HCT116 (cell line): ENCODE data around the gene CHI3L2. TPM values are rescaled to one million over a fixed set of nuclear protein-coding genes. Genes with fewer than 3 reads are reported as not detected.

Experiments used
- ATAC-seq: fragments of 200-7000 bp; cut with Tn5 transposase; 2 replicates; pipeline ENCODE4 v1.9.1; 2020; ENCODE audit warnings: mild to moderate bottlenecking, moderate library complexity
- BruUV-seq: library from RNA; stranded (reverse); fragments of 400-500 nt; replicated peaks from 2 replicates; lab custom pipeline; 2021; lab: Mats Ljungman, UMichigan
- CTCF ChIA-PET: fragments of 300-600 bp; sonication (Branson Sonifier 250); formaldehyde crosslinking; loops from one replicate; lab custom pipeline; 2021; ENCODE audit warnings: antibody characterized with exemption; lab: Charles Lee
- POLR2A ChIA-PET: fragments of 300-600, 350-600 bp; sonication (Branson Sonifier 250); formaldehyde crosslinking; loops from one replicate; lab custom pipeline; 2021; ENCODE audit warnings: antibody characterized with exemption; lab: Charles Lee
- RAD21 ChIA-PET, 2 experiments: fragments of 300-600 bp; sonication (Branson Sonifier 250); formaldehyde crosslinking; loops; one replicate each; lab custom pipeline; 2023; ENCODE audit warnings: low total read pairs in 2 of 2; ENCODE audit not compliant: uncharacterized antibody in 2 of 2, unreplicated experiment in 2 of 2, low non-redundant PET in 1 of 2; lab: Charles Lee
- DNase-seq: peaks from one replicate; pipeline ENCODE4 v3.0.0-alpha.2; 2010; ENCODE audit warnings: low read depth, low spot score
- H2AFZ ChIP-seq: fragments of 200-600 bp; shearing (Covaris generic), sonication (generic); 2 replicates; pipeline ENCODE4 v1.6.1; 2017; ENCODE audit warnings: low read depth, mixed run types, mixed read lengths, antibody characterized with exemption, low read length; ENCODE audit not compliant: poor library complexity, severe bottlenecking
- H3K27ac ChIP-seq: 2 replicates; pipeline ENCODE4 v1.5.1; 2012; ENCODE audit warnings: low read depth, low read length
- H3K27me3 ChIP-seq: fragments of 200-600 bp; sonication (generic); 2 replicates; pipeline ENCODE4 v1.6.1; 2016; ENCODE audit warnings: mixed run types, low read length, mixed read lengths; ENCODE audit not compliant: insufficient read depth
- H3K36me3 ChIP-seq, 2 experiments: fragments of 200-500 bp in 1 of 2; fragments of 200-600 bp in 1 of 2; sonication (Bioruptor generic) in 1 of 2; sonication (generic) in 1 of 2; 2 replicates each; pipeline versions ENCODE4 v1.5.1 to v1.6.1; 2014 to 2016; ENCODE audit warnings: low read length in 2 of 2, inconsistent platforms in 1 of 2, mixed read lengths in 1 of 2, mixed run types in 1 of 2; ENCODE audit not compliant: insufficient read depth in 2 of 2, control insufficient read depth in 1 of 2
- H3K4me1 ChIP-seq, 2 experiments: fragments of 200-600 bp in 1 of 2; sonication (generic) in 1 of 2; 2 replicates each; pipeline versions ENCODE4 v1.5.1 to v1.6.1; 2012 to 2017; ENCODE audit warnings: low read length in 2 of 2, inconsistent platforms in 1 of 2, mild to moderate bottlenecking in 1 of 2, mixed read lengths in 1 of 2, mixed run types in 1 of 2, moderate library complexity in 1 of 2; ENCODE audit not compliant: insufficient read depth in 2 of 2, control insufficient read depth in 1 of 2
- H3K4me2 ChIP-seq: fragments of 200-600 bp; sonication (generic); 2 replicates; pipeline ENCODE4 v1.6.1; 2017; ENCODE audit warnings: mixed run types, low read length, mixed read lengths
- H3K4me3 ChIP-seq, 2 experiments: fragments of 200-600 bp in 1 of 2; sonication (generic) in 1 of 2; replicated peaks in 1 of 2; 2 replicates each; pipeline ENCODE4 v1.5.1; 2011 to 2016; ENCODE audit warnings: low read length in 2 of 2, control low read depth in 1 of 2, low read depth in 1 of 2, mild to moderate bottlenecking in 1 of 2, mixed read lengths in 1 of 2, mixed run types in 1 of 2
- H3K79me2 ChIP-seq: fragments of 200-600 bp; sonication (generic); 2 replicates; pipeline ENCODE4 v1.6.1; 2017; ENCODE audit warnings: mild to moderate bottlenecking, mixed run types, low read length, moderate library complexity, mixed read lengths; ENCODE audit not compliant: insufficient read depth
- H3K9ac ChIP-seq: fragments of 200-600 bp; sonication (generic); 2 replicates; pipeline ENCODE4 v1.6.1; 2016; ENCODE audit warnings: low read length, mixed read lengths
- H3K9me2 ChIP-seq: fragments of 200-600 bp; sonication (generic), shearing (Covaris generic); 2 replicates; pipeline ENCODE4 v1.6.1; 2017; ENCODE audit warnings: mixed run types, mild to moderate bottlenecking, moderate library complexity; ENCODE audit not compliant: insufficient read depth
- H3K9me3 ChIP-seq, 2 experiments: fragments of 200-500 bp in 1 of 2; fragments of 200-600 bp in 1 of 2; sonication (Bioruptor generic) in 1 of 2; sonication (generic) in 1 of 2; 2 replicates each; pipeline ENCODE4 v1.6.1; 2014 to 2017; ENCODE audit warnings: low read length in 2 of 2, mixed read lengths in 2 of 2, inconsistent platforms in 1 of 2, low read depth in 1 of 2, mild to moderate bottlenecking in 1 of 2, mixed run types in 1 of 2, moderate library complexity in 1 of 2; ENCODE audit not compliant: control insufficient read depth in 1 of 2, insufficient read depth in 1 of 2
- H4K20me1 ChIP-seq: fragments of 200-600 bp; sonication (generic), shearing (Covaris generic); 2 replicates; pipeline ENCODE4 v1.6.1; 2017; ENCODE audit warnings: mixed run types, mild to moderate bottlenecking, moderate library complexity; ENCODE audit not compliant: insufficient read depth
- ATF3 ChIP-seq: IDR thresholded peaks from 2 replicates; pipeline ENCODE4 v1.6.1; 2012
- CTCF ChIP-seq, 3 experiments: fragments of 200-600 bp in 1 of 3; sonication (generic) in 1 of 3; IDR thresholded peaks in 2 of 3; conservative IDR thresholded peaks in 1 of 3; 2 replicates each; pipeline ENCODE4 v1.5.1; 2012 to 2017; ENCODE audit warnings: low read depth in 2 of 3, low read length in 2 of 3, antibody characterized with exemption in 1 of 3, borderline replicate concordance in 1 of 3, control low read depth in 1 of 3, mild to moderate bottlenecking in 1 of 3, mixed read lengths in 1 of 3, mixed run types in 1 of 3, moderate library complexity in 1 of 3; ENCODE audit not compliant: insufficient read depth in 1 of 3
- EZH2phosphoT487 ChIP-seq: fragments of 200-600 bp; IDR thresholded peaks from 2 replicates; pipeline ENCODE4 v1.6.1; 2018; ENCODE audit warnings: antibody characterized with exemption, borderline replicate concordance
- FOSL1 ChIP-seq: IDR thresholded peaks from 2 replicates; pipeline ENCODE4 v1.6.1; 2012; ENCODE audit warnings: low read depth
- POLR2A ChIP-seq: IDR thresholded peaks from 2 replicates; pipeline ENCODE4 v1.7.0; 2011; ENCODE audit warnings: borderline replicate concordance; ENCODE audit not compliant: insufficient read depth, insufficient read length; ENCODE audit errors: extremely low read depth
- POLR2AphosphoS5 ChIP-seq: IDR thresholded peaks from 2 replicates; pipeline ENCODE4 v1.6.1; 2011; ENCODE audit warnings: mild to moderate bottlenecking, low read depth, low read length, moderate library complexity
- SP1 ChIP-seq: IDR thresholded peaks from 2 replicates; pipeline ENCODE4 v1.6.1; 2012; ENCODE audit warnings: low read depth
- intact Hi-C: fragments of 100-400 bp; cut with micrococcal nuclease; formaldehyde crosslinking; loops from 2 replicates; pipeline ENCODE4 v1.10.0; 2022
- total RNA-seq: library from RNA; stranded (reverse); gene quantifications from one replicate; pipeline ENCODE4 v1.2.1, GENCODE V29; 2021; ENCODE audit not compliant: unreplicated experiment
- TF ChIP-seq, protein P1 (sequence below): IDR thresholded peaks from 2 replicates; pipeline ENCODE4 v1.6.1; 2012; ENCODE audit warnings: low read depth

The CHI3L2 gene
- total RNA-seq, 1 experiment from 2014 or later, result not detected

GRCh38 chr1:111204983-111205713 lies 22.4 kb upstream of the CHI3L2 start:
- ATAC-seq (no peak), DNase-seq (no peak)
- Histone ChIP-seq H3K4me3 (peak overlapping the region; percentile 56 to 66; a peak in 1 of 4 replicates), H3K79me2 (peaks cover 34% of the 10 kb centered on the region), H2AFZ (no peak overlapping the region), H3K36me3 (no peaks in the 10 kb centered on the region), H3K4me2 (peak overlapping the region; percentile 97), H3K9me2 (no peaks in the 10 kb centered on the region), H3K4me1 (peaks cover 34 to 51% of the 10 kb centered on the region in 2 experiments), H4K20me1 (no peaks in the 10 kb centered on the region), H3K27ac (no peak overlapping the region; the same call in 1 of the 2 replicates), H3K27me3 (no peaks in the 10 kb centered on the region), H3K9ac (no peak overlapping the region), H3K9me3 (no peaks in the 10 kb centered on the region)
- ChIA-PET CTCF (no interaction called here), POLR2A (no interaction called here), RAD21 (no interaction called here)
- BruUV-seq, result no TSS peak
- TF ChIP-seq POLR2A, result no peak
- TF ChIP-seq, protein P1, sequence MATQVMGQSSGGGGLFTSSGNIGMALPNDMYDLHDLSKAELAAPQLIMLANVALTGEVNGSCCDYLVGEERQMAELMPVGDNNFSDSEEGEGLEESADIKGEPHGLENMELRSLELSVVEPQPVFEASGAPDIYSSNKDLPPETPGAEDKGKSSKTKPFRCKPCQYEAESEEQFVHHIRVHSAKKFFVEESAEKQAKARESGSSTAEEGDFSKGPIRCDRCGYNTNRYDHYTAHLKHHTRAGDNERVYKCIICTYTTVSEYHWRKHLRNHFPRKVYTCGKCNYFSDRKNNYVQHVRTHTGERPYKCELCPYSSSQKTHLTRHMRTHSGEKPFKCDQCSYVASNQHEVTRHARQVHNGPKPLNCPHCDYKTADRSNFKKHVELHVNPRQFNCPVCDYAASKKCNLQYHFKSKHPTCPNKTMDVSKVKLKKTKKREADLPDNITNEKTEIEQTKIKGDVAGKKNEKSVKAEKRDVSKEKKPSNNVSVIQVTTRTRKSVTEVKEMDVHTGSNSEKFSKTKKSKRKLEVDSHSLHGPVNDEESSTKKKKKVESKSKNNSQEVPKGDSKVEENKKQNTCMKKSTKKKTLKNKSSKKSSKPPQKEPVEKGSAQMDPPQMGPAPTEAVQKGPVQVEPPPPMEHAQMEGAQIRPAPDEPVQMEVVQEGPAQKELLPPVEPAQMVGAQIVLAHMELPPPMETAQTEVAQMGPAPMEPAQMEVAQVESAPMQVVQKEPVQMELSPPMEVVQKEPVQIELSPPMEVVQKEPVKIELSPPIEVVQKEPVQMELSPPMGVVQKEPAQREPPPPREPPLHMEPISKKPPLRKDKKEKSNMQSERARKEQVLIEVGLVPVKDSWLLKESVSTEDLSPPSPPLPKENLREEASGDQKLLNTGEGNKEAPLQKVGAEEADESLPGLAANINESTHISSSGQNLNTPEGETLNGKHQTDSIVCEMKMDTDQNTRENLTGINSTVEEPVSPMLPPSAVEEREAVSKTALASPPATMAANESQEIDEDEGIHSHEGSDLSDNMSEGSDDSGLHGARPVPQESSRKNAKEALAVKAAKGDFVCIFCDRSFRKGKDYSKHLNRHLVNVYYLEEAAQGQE, result no peak
- TF ChIP-seq CTCF (IDR thresholded peaks at IDR 0.05 in 2 of 3, conservative IDR thresholded peaks at IDR 0.05 in 1 of 3; ENCODE audit: borderline replicate concordance in 1 of 3, insufficient read depth in 1 of 3, low read depth in 2 of 3, low read length in 2 of 3), result no peak
- TF ChIP-seq POLR2AphosphoS5, result no peak
- TF ChIP-seq SP1, result no peak
- no peak for TF ChIP-seq ATF3
- no peak for TF ChIP-seq EZH2phosphoT487
- TF ChIP-seq FOSL1, result no peak
- intact Hi-C loops, result no loop called here
